NCI-H345 treated with DMSO at 0.1 percent for 48 hours (cell line): Measurements from ENCODE around the gene OR2T4.

Experiments
- DNase-seq: peaks from one replicate; lab custom pipeline; 2025; ENCODE audit not compliant: unreplicated experiment; lab: John Stamatoyannopoulos, UW

OR2T4 gene

GRCh38 chr1:248361121-248361715 lies at the start of gene OR2T4:
Gene OR2T4, plus strand, starts transcription at chr1:248361665. Its CDS starts 0 bp downstream, at chr1:248361665.
- DNase-seq, result no peak

GRCh38 chr1:248316796-248317195 lies 44.7 kb upstream of the OR2T4 start:
- no peak for DNase-seq

GRCh38 chr1:248324468-248324867 lies 37.0 kb upstream of the OR2T4 start, which contains the start of gene OR2M7:
Gene OR2M7, minus strand, starts transcription at chr1:248324568. Its CDS starts 0 bp downstream, at chr1:248324568.
- no peak for DNase-seq

- DNase-seq, result no peak
Measured at GRCh38 chr1:248343451-248343850, 18.0 kb upstream of the OR2T4 start.

- no peak for DNase-seq
Measured at GRCh38 chr1:248348475-248348874, 13.0 kb upstream of the OR2T4 start, which contains the start of gene OR14C36. Gene OR14C36, plus strand, starts transcription at chr1:248348775. Its CDS starts 0 bp downstream, at chr1:248348775.

- DNase-seq, result no peak
Measured at GRCh38 chr1:248359415-248359814, 2.0 kb upstream of the OR2T4 start.

GRCh38 chr1:248366609-248367008 lies 5.1 kb downstream of the OR2T4 start:
- no peak for DNase-seq

- no peak for DNase-seq
Measured at GRCh38 chr1:248372394-248372793, 10.9 kb downstream of the OR2T4 start.

- DNase-seq, result no peak
Measured at GRCh38 chr1:248373761-248374160, 12.3 kb downstream of the OR2T4 start.

- DNase-seq, result no peak
Measured at GRCh38 chr1:248375446-248375845, 14.0 kb downstream of the OR2T4 start, which contains the start of gene OR2T6. Gene OR2T6, plus strand, starts transcription at chr1:248375746. Its CDS starts 11,863 bp downstream, at chr1:248387609.

- DNase-seq, result no peak
Measured at GRCh38 chr1:248376916-248377315, 15.5 kb downstream of the OR2T4 start.

- DNase-seq, result no peak
Measured at GRCh38 chr1:248380854-248381253, 19.4 kb downstream of the OR2T4 start.

- DNase-seq, result no peak
Measured at GRCh38 chr1:248388426-248388825, 27.0 kb downstream of the OR2T4 start.

GRCh38 chr1:248393050-248393449 lies 31.6 kb downstream of the OR2T4 start:
- no peak for DNase-seq

- DNase-seq, result no peak
Measured at GRCh38 chr1:248402748-248403147, 41.3 kb downstream of the OR2T4 start, which contains the start of gene OR2T1. Gene OR2T1, plus strand, starts transcription at chr1:248403048. Its CDS starts 3,100 bp downstream, at chr1:248406148.

GRCh38 chr1:248404024-248404423 lies 42.6 kb downstream of the OR2T4 start:
- DNase-seq, result no peak

- no peak for DNase-seq
Measured at GRCh38 chr1:248406721-248407692, 45.5 kb downstream of the OR2T4 start.
